ENCODE results near the gene CDC25B.
A peak's percentile ranks its signal among the peaks of the same experiment; 100 is the strongest.
"Not testable (repeated sequence)": the region's sequence is repeated elsewhere in the genome, so short reads cannot be mapped to it uniquely, and the experiment has no call there.

CDC25B gene

DNA sequence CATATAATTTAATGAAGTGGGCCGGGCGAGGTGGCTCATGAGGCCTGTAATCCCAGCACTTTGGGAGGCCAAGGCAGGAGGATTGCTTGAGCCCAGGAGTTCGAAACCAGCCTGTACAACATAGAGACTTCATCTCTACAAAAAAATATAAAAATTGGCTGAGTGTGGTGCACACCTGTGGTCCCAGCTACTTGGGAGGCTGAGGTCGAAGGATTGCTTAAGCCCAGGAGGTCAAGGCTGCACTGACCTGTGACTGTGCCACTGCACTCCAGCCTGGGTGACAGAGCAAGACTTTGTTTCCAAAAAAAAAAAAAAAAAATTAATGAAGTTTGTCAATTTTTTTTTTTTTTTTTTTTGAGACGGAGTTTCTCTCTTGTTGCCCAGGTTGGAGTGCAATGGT, 33.8 kb downstream of the CDC25B start:
- DNase-seq: not testable (repeated sequence)

GRCh38 chr20:3836132-3836531, 40.0 kb downstream of the CDC25B start:
- DNase-seq: no peak

DNA sequence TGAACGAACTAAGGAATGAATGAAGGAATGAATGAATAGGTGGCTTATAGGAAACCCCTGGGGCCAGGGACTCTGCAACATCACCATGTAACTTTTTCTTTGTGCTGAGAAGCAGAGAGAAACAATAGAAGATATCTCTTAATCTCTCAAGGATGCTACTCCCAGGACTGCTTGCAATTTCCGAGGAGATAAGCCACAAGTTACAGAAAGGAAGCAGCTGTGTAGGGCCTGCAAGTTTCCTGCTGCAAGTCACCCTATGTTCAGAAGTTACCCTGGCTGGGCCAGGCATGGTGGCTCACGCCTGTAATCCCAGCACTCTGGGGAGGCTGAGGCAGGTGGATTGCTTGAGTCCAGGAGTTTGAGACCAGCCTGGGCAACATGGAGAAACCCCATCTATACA, 43.2 kb downstream of the CDC25B start:
- DNase-seq: peak in 1 of 5 donors; percentile 28

DNA sequence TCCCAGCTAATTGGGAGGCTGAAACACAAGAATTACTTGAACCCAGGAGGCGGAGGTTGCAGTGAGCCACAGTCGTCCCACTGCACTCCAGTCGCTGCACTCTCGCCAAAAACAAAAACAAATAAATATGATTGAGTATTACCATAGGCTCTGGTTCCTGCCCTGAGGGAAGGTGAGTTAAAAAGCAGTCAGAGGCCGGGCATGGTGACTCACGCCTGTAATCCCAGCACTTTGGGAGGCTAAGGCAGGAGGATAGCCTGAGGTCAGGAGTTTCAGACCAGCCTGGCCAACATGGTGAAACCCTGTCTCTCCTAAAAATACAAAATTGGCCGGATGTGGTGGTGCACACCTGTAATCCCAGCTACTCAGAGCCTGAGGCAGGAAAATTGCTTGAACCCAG, 44.1 kb downstream of the CDC25B start:
- DNase-seq: not testable (repeated sequence)

DNA sequence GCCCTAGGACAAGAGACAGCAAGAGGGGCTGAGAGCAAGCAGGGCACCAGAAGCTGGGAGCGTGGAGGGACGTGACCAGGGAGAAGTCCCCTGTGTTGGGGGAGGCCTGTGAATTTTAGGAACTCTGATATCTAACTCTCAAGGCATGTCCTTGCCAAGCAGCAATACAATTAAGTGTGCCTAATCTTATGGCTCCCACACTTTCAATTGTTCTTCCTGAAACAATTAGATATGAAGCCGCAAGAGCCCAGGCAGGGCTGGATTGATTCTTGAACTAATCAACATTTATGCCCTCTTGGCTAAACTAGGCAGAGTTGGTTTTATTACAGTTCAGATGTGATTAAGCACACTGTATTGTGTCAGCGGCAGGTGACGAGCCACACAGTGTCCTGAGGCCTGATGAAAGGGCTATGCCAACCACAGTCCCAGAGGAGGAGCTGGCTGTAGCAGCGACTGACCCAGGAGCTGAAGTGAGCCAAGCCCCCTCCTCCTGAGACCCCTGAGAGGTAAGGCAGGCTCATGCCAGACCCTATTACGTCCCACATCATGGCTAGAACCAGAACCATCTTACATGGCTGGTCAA, 46.3 kb downstream of the CDC25B start:
- no peak for DNase-seq

DNA sequence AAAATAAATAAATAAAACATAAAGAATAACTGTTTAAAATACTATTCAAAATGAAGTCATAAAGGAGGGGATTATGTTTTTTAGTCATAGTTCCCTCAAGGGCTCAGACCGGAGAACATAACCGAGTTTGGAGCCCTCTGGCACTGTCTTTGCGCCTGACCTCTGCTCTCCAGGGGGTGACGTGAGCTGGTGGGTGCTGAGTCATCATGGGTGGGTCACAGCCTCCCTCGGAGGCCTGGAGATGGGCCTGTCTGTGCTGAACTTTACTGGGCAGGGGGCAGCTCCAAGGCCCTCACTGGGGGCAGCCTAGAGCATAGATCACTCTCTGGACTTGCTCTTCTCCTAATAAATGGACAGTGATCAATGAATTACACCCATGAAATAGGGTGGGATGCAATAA, 47.4 kb downstream of the CDC25B start:
- no peak for DNase-seq

- not testable (repeated sequence) for DNase-seq
Measured at GRCh38 chr20:3843990-3844619, 48.0 kb downstream of the CDC25B start.

GRCh38 chr20:3846378-3846739, 50.2 kb downstream of the CDC25B start:
- DNase-seq: no peak

DNA sequence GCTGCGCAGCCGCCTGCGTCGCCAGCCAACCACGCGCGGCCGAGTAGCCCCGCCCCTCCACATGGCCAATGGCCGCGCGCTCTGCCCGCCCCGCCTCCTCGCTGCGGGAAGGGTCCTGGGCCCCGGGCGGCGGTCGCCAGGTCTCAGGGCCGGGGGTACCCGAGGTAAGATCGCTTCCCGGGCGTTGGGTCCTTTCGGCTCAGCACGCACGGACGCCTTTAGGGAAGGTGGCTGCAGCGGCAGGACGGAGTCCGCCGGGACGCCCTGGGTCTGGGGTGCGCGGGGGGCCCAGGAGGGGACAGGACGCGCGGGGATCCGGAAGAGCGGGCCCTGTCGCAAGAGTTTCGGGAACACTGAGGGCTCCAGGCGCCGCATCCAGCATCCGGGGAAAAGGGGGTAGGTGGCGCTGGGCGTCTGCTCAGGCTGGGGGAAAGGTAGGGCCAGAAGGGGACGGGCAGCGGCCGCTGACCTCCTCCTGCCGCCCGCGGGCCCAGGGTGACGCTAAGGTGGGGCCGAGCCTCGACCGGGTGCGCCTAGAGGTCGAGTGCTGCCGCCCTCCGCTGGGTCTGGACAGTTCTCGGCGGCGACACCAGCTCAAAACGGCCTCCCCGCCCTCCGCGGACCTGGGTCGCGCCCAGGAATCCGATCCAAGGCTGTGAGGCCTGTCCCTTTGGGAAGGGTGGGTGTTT, 50.8 kb downstream of the CDC25B start, which contains the start of gene MAVS:
Gene MAVS, plus strand, starts transcription at position 95 of the 689 bp plus-strand sequence. CDS start 7,791 bp downstream, outside the sequence.
- peak; percentile 68 to 86 (median 77) for DNase-seq

- no peak for DNase-seq
Measured at GRCh38 chr20:3847429-3847940, 51.4 kb downstream of the CDC25B start.

GRCh38 chr20:3848565-3848964, 52.5 kb downstream of the CDC25B start:
- no peak for DNase-seq

DNA sequence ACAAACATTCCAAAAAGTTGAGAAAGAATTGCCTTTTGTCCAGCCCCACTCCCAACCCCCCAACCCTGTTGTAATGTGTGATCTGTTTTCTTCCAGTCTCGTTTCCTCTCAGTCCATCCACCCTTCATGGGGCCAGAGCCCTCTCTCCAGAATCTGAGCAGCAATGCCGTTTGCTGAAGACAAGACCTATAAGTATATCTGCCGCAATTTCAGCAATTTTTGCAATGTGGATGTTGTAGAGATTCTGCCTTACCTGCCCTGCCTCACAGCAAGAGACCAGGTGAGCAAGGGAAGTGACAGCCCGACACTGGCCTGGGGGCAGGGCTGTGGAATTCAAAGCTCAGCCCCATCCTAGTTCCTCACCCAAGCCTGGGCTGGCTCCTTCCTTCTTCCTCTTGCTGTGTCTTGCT, 58.4 kb downstream of the CDC25B start:
- no peak for DNase-seq
